MM.1S (cell line): ENCODE measurements around the gene CREM.

Source experiments
- CTCF ChIP-seq: fragments of 300-600 bp; sonication (generic); IDR thresholded peaks from 2 replicates; pipeline ENCODE4 v1.5.1; 2016; ENCODE audit warnings: antibody characterized with exemption, low read length, mixed read lengths
- EZH2 ChIP-seq: fragments of 300-600 bp; sonication (generic); optimal IDR thresholded peaks from 2 replicates; pipeline ENCODE3; 2017; ENCODE audit warnings: low read depth, mild to moderate bottlenecking, antibody characterized with exemption, low read length, mixed read lengths

GRCh38 chr10:35201234-35201633 is 74.6 kb downstream of the CREM start:
- no peak for TF ChIP-seq CTCF
- TF ChIP-seq EZH2: no peak
